ENCODE measurements around the gene HCRTR2. TPM values are rescaled to one million over a fixed set of nuclear protein-coding genes. Genes with fewer than 3 reads are reported as not detected.
"Not testable (repeated sequence)": the region's sequence is repeated elsewhere in the genome, so short reads cannot be mapped to it uniquely, and the experiment has no call there.

HCRTR2 gene
- polyA plus RNA-seq, 4 donors: 0.17 to 0.51 (median 0.34) TPM

GRCh38 chr6:55210952-55211351 lies 36.6 kb downstream of the HCRTR2 start:
- no peak for DNase-seq (ENCODE audit: low read depth in 4 of 4, low spot score in 2 of 4)

GRCh38 chr6:55212156-55212555 lies 37.8 kb downstream of the HCRTR2 start:
- no peak for DNase-seq (ENCODE audit: low read depth in 4 of 4, low spot score in 2 of 4)

- no peak for DNase-seq (ENCODE audit: low read depth in 4 of 4, low spot score in 2 of 4)
Observed at GRCh38 chr6:55220961-55221360, 46.6 kb downstream of the HCRTR2 start.

GRCh38 chr6:55227862-55228261 lies 53.5 kb downstream of the HCRTR2 start:
- no peak for DNase-seq (ENCODE audit: low read depth in 4 of 4, low spot score in 2 of 4)

- no peak for DNase-seq (ENCODE audit: low read depth in 4 of 4, low spot score in 2 of 4)
Observed at GRCh38 chr6:55239099-55239498, 64.8 kb downstream of the HCRTR2 start.

- not testable (repeated sequence) for DNase-seq (ENCODE audit: low read depth in 4 of 4, low spot score in 2 of 4)
Observed at GRCh38 chr6:55240975-55241605, 66.8 kb downstream of the HCRTR2 start.

GRCh38 chr6:55250400-55250799 lies 76.1 kb downstream of the HCRTR2 start:
- DNase-seq (ENCODE audit: low read depth in 4 of 4, low spot score in 2 of 4): no peak

GRCh38 chr6:55255113-55255512 lies 80.8 kb downstream of the HCRTR2 start:
- no peak for DNase-seq (ENCODE audit: low read depth in 4 of 4, low spot score in 2 of 4)

- no peak for DNase-seq (ENCODE audit: low read depth in 4 of 4, low spot score in 2 of 4)
Observed at GRCh38 chr6:55260181-55260580, 85.9 kb downstream of the HCRTR2 start.

GRCh38 chr6:55265409-55266114 lies 91.2 kb downstream of the HCRTR2 start:
- no peak for DNase-seq (ENCODE audit: low read depth in 4 of 4, low spot score in 2 of 4)

- DNase-seq (ENCODE audit: low read depth in 4 of 4, low spot score in 2 of 4): no peak
Observed at GRCh38 chr6:55266896-55267295, 92.6 kb downstream of the HCRTR2 start.

- DNase-seq (ENCODE audit: low read depth in 4 of 4, low spot score in 2 of 4): peak; percentile 36 to 69 (median 50)
Observed at GRCh38 chr6:55276745-55277530, 102.6 kb downstream of the HCRTR2 start.

GRCh38 chr6:55277646-55278045 lies 103.3 kb downstream of the HCRTR2 start:
- no peak for DNase-seq (ENCODE audit: low read depth in 4 of 4, low spot score in 2 of 4)

GRCh38 chr6:55281215-55281614 lies 106.9 kb downstream of the HCRTR2 start:
- no peak for DNase-seq (ENCODE audit: low read depth in 4 of 4, low spot score in 2 of 4)

- no peak for DNase-seq (ENCODE audit: low read depth in 4 of 4, low spot score in 2 of 4)
Observed at GRCh38 chr6:55282115-55282514, 107.8 kb downstream of the HCRTR2 start.

- no peak for DNase-seq (ENCODE audit: low read depth in 4 of 4, low spot score in 2 of 4)
Observed at GRCh38 chr6:55286824-55287223, 112.5 kb downstream of the HCRTR2 start.

GRCh38 chr6:55290736-55291135 lies 116.4 kb downstream of the HCRTR2 start:
- DNase-seq (ENCODE audit: low read depth in 4 of 4, low spot score in 2 of 4): no peak

GRCh38 chr6:55293116-55293515 lies 118.8 kb downstream of the HCRTR2 start:
- DNase-seq (ENCODE audit: low read depth in 4 of 4, low spot score in 2 of 4): no peak

GRCh38 chr6:55297214-55297613 lies 122.9 kb downstream of the HCRTR2 start:
- DNase-seq (ENCODE audit: low read depth in 4 of 4, low spot score in 2 of 4): not testable (repeated sequence)

GRCh38 chr6:55299286-55299985 lies 125.1 kb downstream of the HCRTR2 start:
- DNase-seq (ENCODE audit: low read depth in 4 of 4, low spot score in 2 of 4): no peak

GRCh38 chr6:55304747-55305146 lies 130.4 kb downstream of the HCRTR2 start:
- no peak for DNase-seq (ENCODE audit: low read depth in 4 of 4, low spot score in 2 of 4)
